ENCODE data around the gene CRYGN. TPM values are rescaled to one million over a fixed set of nuclear protein-coding genes. Genes with fewer than 3 reads are reported as not detected.

The CRYGN gene
- polyA plus RNA-seq, 3 donors: not detected

DNA sequence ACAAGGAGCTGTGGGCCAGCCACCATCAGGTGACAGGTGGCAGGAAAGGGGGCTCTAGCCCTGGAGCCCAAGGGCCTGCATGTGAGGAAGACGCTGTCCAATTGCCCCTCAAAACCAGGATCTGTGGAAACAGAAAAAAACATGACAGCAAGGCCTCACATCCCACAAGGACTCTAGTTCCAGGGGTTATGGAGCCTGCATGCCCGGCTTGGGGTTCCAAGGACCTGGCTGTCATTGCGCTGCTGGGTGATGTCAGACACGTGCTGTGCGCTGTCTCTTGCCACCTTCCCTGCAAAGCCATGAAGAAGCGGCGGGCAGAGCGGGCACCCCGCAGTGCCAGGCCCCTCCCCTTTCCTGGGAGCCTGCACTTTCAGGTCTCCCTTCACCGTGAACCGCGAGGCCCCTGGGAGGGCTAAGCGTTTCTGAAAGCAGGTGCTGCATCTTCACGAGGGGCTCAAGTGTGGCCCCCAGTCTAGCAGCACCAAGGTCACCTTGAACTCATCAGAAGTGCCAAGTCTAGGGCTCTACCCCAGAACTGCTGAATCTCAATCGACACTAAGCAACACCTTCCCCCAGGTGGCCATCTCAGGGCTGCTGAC, 15.1 kb upstream of the CRYGN start:
- no peaks in the 10 kb centered on the region for H3K4me1 ChIP-seq (ENCODE audit: control insufficient read depth in 1 of 2, insufficient read depth in 2 of 2, low read length in 2 of 2)
- no peaks in the 10 kb centered on the region for H3K9me3 ChIP-seq (replicated peaks in 1 of 2; ENCODE audit: control insufficient read depth in 1 of 2, insufficient read depth in 1 of 2, low read length in 2 of 2)
- H2AFZ ChIP-seq (ENCODE audit: insufficient read depth, low read depth, low read length, poor library complexity, severe bottlenecking): no peak overlapping the region
- no peak for TF ChIP-seq CTCF (IDR thresholded peaks at IDR 0.05)
- H3K4me3 Mint-ChIP-seq: no peak overlapping the region
- peaks cover 0 to 2% (median 0%) of the 10 kb centered on the region in 7 donors for H3K9me3 Mint-ChIP-seq
- H4K20me1 ChIP-seq (ENCODE audit: insufficient read depth, low read length): no peaks in the 10 kb centered on the region
- H3K27ac Mint-ChIP-seq: no peak overlapping the region
- H3K36me3 ChIP-seq (replicated peaks in 1 of 2; ENCODE audit: control insufficient read depth in 1 of 2, insufficient read depth in 2 of 2, low read length in 2 of 2): no peaks in the 10 kb centered on the region
- peaks cover 3% of the 10 kb centered on the region for H3K4me1 Mint-ChIP-seq
- no peaks in the 10 kb centered on the region for H3K79me2 ChIP-seq (ENCODE audit: insufficient read depth, low read length)
- H3K27ac ChIP-seq (ENCODE audit: low read depth in 1 of 2, low read length in 2 of 2): no peak overlapping the region
- H3K27me3 ChIP-seq (ENCODE audit: control insufficient read depth in 2 of 2, insufficient read depth in 2 of 2, low read length in 2 of 2): peaks cover 0 to 2% of the 10 kb centered on the region in 2 donors
- no peak overlapping the region for H3K4me2 ChIP-seq (replicated peaks; ENCODE audit: extremely low read depth, low read length, poor library complexity, severe bottlenecking)
- no peaks in the 10 kb centered on the region for H3K36me3 Mint-ChIP-seq
- H3K4me3 ChIP-seq (replicated peaks in 1 of 3; ENCODE audit: low read depth in 2 of 3, low read length in 3 of 3): no peak overlapping the region
- intact Hi-C loops (cut with micrococcal nuclease): loop anchor here in 1 of 2 donors (5.0 kb wide), 1 partner anchor 73 kb away; no protein-coding TSS in a partner anchor
- no peak overlapping the region for H3K9ac ChIP-seq (ENCODE audit: insufficient read depth, low read length, poor library complexity, severe bottlenecking)
- WGBS (ENCODE audit: insufficient coverage): 92% methylated on average over 14 of the region's 15 CpGs
- no peak for DNase-seq
- peaks cover 10 to 19% (median 17%) of the 10 kb centered on the region in 3 donors for H3K27me3 Mint-ChIP-seq (ENCODE audit: low read depth in 3 of 3)

DNA sequence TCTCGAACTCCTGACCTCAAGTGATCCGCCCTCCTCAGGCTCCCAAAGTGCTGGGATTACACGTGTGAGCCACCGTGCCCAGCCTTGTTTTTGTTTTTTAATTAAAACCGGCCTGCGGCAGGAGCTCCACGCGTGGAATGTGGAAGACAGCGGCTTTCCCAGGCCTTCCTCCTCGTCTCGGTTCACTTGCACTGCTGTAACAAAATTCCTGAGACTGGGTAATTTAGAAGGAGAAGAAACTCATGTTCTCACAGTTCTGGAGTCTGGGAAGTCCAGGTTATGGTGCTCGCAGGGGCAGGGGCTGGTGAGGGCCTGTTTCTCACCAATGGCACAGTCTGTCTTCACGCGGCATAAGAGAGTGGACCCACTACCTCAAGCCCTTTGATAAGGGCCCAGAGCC, 14.4 kb upstream of the CRYGN start:
- H3K4me3 Mint-ChIP-seq: no peak overlapping the region
- H3K4me1 Mint-ChIP-seq: peaks cover 3% of the 10 kb centered on the region
- no peaks in the 10 kb centered on the region for H3K79me2 ChIP-seq (ENCODE audit: insufficient read depth, low read length)
- no peaks in the 10 kb centered on the region for H4K20me1 ChIP-seq (ENCODE audit: insufficient read depth, low read length)
- no peak for TF ChIP-seq CTCF (IDR thresholded peaks at IDR 0.05)
- H3K27ac ChIP-seq (ENCODE audit: low read depth in 1 of 2, low read length in 2 of 2): no peak overlapping the region
- peaks cover 0 to 2% (median 0%) of the 10 kb centered on the region in 7 donors for H3K9me3 Mint-ChIP-seq
- H3K9me3 ChIP-seq (replicated peaks in 1 of 2; ENCODE audit: control insufficient read depth in 1 of 2, insufficient read depth in 1 of 2, low read length in 2 of 2): no peaks in the 10 kb centered on the region
- no peaks in the 10 kb centered on the region for H3K36me3 Mint-ChIP-seq
- WGBS (ENCODE audit: insufficient coverage): 96% methylated on average over 14 of the region's 14 CpGs
- no peaks in the 10 kb centered on the region for H3K27me3 ChIP-seq (ENCODE audit: control insufficient read depth in 2 of 2, insufficient read depth in 2 of 2, low read length in 2 of 2)
- peaks cover 7 to 17% (median 14%) of the 10 kb centered on the region in 3 donors for H3K27me3 Mint-ChIP-seq (ENCODE audit: low read depth in 3 of 3)
- intact Hi-C loops (cut with micrococcal nuclease): loop anchor here in 1 of 2 donors (5.0 kb wide), 1 partner anchor 72 kb away; no protein-coding TSS in a partner anchor
- H3K36me3 ChIP-seq (replicated peaks in 1 of 2; ENCODE audit: control insufficient read depth in 1 of 2, insufficient read depth in 2 of 2, low read length in 2 of 2): no peaks in the 10 kb centered on the region
- no peak overlapping the region for H3K9ac ChIP-seq (ENCODE audit: insufficient read depth, low read length, poor library complexity, severe bottlenecking)
- H2AFZ ChIP-seq (ENCODE audit: insufficient read depth, low read depth, low read length, poor library complexity, severe bottlenecking): no peak overlapping the region
- H3K4me2 ChIP-seq (replicated peaks; ENCODE audit: extremely low read depth, low read length, poor library complexity, severe bottlenecking): no peak overlapping the region
- H3K4me3 ChIP-seq (replicated peaks in 1 of 3; ENCODE audit: low read depth in 2 of 3, low read length in 3 of 3): no peak overlapping the region
- no peaks in the 10 kb centered on the region for H3K4me1 ChIP-seq (ENCODE audit: control insufficient read depth in 1 of 2, insufficient read depth in 2 of 2, low read length in 2 of 2)
- DNase-seq: no peak
- no peak overlapping the region for H3K27ac Mint-ChIP-seq
